Ammon's horn (tissue), 1 donor: ENCODE data around the gene DGCR2.

Experiments used
- DNase-seq: peaks from one replicate; pipeline ENCODE4 v3.0.0-alpha.2; 2016; ENCODE audit warnings: low spot score

DGCR2 gene

GRCh38 chr22:19146215-19146968, 24.2 kb upstream of the DGCR2 start:
- no peak for DNase-seq

- DNase-seq = no peak
Observed at GRCh38 chr22:19143967-19144400, 21.8 kb upstream of the DGCR2 start.

GRCh38 chr22:19143212-19143611, 21.0 kb upstream of the DGCR2 start:
- DNase-seq = no peak

DNA sequence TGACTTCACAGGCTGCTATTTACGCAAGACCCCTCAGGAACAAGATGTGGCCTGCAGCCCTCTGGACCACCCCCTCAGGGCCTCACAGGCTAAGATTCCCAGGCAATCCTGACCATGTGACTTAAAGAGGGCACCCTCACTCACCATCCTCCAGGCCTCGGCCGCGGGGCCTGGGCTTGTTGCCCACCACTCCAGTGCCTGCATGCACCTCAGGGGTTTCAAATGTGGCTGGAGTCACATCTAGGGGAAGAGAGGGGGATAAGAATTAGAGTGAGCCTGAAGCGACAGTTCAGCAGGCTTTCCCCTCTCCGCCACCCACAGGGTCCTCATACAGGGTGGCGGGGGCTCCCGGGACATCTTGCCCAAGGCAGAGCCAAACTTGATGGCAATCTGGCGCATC, 20.2 kb upstream of the DGCR2 start:
- no peak for DNase-seq

DNA sequence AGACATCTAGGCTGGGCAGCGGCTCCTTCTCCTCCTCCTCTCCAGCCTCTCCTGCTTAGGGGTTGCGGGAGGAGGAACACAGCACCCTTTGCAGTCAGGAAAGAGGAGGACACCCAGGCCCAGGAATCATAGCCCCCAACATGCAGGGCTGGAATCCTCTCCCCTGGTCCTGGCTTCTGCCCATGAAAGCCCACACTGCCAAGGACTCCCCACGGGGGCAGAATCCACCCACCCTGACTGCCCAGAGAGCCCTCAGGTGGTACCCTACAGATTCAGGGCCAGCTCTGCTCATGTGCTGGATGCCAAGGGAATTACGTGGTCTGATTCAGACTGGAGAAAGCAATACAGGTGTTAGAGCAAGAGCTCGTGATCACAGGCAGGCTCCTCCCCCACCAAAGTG, 17.8 kb upstream of the DGCR2 start:
- no peak for DNase-seq

DNA sequence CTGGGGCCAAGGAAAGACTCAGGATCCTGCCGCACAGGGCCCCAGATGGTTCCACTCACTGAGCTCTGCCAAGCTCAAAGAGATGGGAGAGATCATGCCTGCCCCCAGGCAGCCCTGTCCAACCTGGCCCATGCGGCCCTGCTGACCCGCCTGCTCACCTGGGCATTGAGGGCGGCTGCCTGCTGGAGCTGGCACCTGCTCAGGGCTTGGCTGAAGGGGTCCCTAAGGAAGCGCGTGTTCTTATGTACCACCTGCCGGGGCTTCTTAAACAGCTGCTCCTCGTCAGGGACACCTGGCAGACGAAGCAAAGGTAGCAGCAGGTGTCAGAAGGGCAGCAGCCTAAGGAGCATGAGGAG, 16.8 kb upstream of the DGCR2 start:
- DNase-seq = no peak

DNA sequence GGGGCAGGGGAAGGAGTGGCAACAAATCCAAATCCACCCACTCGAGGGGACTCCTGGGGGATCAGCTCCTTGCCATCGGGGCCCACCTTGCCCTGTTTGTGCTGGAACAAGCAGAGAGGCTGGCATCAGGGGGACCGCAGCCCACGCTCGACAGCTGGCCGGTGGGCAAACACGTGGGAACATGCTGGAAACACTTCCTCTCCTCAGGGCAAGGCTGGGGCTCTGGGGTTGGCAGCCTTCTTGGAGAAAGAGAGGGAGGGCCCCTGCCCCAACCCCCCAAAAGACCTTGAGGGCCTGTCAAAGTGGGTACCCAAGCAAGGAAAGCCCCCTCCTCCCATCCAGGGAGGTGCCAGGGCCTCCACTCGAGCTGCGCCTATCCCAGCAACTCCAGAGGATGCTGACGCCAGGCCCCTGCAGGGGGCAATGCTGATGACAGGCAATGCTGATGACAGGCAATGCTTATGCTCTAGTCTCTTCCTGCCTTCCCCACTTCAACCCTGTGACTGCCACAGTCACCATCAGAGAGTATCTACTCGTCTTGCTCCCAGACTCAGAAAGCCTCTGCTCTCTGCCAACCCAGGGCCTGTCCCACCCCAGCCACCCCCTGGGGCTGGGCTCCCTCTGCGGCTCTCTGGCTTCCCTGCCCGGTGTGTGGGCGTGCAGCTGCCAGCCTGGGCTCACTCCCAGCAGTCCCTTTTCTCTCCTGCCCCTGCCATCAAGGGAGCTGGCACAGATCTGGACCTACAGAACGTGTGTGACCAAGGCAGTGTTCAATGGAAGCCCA, 16.2 kb upstream of the DGCR2 start:
- no peak for DNase-seq

- DNase-seq = no peak
Observed at GRCh38 chr22:19137384-19138216, 15.4 kb upstream of the DGCR2 start.

DNA sequence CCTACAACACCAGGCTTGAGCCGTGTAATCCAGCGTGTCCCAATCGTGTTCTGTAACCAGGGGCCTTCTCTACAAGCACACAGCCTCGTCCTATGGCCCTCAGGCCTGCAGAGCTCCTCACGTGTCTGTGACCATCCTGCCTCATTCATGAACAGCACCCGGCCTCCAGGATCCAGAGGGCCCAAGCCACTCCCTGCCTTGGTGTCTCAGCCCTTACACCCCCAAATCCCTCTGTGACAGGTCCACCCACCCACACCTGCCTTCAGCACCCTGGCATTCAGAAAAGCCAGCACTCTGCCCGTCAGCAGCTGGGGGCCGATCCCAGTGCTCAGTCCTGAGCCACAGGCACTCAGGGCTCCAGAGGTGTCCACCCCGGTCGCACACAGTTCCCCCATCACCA, 14.7 kb upstream of the DGCR2 start:
- DNase-seq = no peak

DNA sequence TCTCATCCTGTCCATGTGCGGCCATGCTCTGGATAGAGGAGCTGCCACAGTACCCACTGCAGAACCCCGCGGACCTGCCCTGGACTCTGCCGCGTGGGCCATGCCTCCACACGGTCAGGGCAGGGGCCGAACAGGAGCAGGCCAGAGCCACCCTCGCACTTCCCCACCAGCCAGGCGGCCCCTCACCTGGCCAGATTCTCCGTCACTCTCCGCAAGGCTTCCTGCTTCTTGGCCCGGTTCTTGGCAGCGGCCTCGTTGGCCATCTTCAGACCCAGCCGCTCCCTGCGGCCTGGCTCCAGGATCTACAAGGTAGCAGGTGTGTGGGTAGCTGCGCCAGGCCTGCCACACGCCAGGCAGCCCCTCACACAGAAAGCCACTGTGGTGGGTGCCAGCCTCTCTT, 12.7 kb upstream of the DGCR2 start:
- DNase-seq = no peak

DNA sequence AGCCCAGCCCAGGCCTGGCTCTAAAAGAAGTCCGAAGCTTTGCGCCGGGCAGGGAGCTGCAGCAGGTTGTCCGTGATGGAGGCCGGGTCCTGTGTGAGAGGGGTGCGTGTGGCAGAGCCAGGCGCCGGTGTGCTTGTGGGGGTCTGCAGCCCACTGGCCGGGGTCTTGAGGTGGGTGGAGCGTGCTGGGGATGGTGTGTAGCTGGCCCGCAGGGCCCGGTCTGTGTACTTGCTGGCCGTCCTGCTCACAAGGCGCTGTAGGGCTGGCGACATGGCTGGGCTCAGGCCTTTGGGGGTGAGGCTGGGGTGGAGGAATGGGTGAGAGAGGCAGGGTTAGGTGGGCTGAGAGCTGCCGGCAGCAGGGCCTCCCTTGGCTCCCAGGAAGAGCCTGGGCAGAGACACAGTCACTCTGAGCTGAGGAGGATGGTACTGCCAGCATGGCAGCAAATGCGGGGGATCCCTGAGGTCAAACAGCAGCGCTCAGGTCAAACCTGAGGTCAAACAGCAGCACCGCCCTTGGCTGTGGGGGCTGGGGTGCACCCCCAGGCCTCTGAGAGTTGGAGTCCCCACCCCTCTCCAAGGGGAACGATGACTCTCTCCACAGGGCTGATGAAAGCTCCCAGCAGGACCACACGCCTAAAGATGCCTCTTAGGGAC, 12.1 kb upstream of the DGCR2 start:
- no peak for DNase-seq

DNA sequence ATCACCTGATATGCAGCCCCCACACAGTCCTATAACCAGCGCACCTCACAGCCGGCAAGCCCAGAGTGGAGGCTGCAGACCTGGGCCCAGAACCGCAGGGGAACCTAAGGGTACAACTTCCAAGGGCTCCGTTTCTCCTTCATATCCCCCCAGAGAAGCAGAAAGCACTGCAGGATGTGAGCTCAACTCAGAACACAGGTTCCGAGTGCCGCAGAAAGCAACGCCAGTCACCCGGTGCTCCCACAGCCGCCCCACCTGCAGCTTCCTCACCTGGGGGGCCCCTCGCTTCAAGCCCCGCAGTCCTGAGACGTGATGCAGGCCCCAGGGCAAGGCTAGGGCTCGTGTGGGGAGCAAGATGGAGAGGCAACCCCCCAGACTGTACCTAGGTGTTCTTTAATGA, 11.3 kb upstream of the DGCR2 start:
- no peak for DNase-seq

DNA sequence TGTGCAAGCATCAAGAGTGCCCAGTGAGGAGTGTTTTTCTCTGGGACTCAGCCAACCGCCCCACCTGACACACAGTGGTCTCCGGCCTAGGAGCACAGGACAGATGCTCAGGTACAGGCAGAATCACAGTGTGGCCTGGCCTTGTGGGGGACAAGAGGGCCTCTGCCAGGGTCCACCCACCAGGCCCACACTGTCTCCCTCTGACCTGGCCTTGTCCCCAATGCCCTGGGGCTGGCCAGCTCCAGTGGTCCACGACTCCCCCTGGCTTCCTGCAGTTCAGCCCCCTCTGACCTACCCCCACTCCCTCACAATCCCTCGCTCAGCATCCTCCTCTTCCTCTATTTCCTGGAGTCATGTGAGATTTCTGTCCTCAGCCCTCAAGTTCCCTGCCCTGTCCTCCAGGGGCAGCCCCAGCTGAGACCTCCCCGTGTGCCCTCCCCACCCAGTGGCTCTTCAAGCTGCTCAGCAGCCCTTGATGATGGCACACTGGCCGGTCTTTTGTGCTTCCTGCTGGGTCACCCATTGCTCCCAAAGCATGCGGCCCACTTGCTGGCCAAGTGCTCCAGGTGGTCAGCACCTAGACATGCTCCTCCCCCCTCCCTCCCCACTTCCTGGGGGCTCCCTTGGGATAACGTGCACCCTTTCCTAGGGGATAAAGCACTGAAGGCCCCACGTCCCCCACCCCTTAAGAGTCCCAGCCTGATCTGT, 10.6 kb upstream of the DGCR2 start:
- DNase-seq = no peak

DNA sequence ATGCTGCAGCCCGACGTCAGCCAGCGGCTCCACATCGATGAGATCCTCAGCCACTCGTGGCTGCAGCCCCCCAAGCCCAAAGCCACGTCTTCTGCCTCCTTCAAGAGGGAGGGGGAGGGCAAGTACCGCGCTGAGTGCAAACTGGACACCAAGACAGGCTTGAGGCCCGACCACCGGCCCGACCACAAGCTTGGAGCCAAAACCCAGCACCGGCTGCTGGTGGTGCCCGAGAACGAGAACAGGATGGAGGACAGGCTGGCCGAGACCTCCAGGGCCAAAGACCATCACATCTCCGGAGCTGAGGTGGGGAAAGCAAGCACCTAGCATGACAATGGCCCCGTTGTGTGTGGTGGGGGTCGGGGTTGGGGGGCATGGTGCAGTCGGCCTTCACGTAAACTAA, 9.9 kb upstream of the DGCR2 start:
- no peak for DNase-seq

GRCh38 chr22:19131685-19132015, 9.4 kb upstream of the DGCR2 start:
- DNase-seq = no peak

- peak; percentile 49 for DNase-seq
Observed at GRCh38 chr22:19130959-19131684, 8.9 kb upstream of the DGCR2 start, which contains the start of gene TSSK2. Gene TSSK2 (plus strand): TSS chr22:19131308. CDS start chr22:19131400, 92 bp downstream.

GRCh38 chr22:19129871-19130270, 7.7 kb upstream of the DGCR2 start:
- no peak for DNase-seq

DNA sequence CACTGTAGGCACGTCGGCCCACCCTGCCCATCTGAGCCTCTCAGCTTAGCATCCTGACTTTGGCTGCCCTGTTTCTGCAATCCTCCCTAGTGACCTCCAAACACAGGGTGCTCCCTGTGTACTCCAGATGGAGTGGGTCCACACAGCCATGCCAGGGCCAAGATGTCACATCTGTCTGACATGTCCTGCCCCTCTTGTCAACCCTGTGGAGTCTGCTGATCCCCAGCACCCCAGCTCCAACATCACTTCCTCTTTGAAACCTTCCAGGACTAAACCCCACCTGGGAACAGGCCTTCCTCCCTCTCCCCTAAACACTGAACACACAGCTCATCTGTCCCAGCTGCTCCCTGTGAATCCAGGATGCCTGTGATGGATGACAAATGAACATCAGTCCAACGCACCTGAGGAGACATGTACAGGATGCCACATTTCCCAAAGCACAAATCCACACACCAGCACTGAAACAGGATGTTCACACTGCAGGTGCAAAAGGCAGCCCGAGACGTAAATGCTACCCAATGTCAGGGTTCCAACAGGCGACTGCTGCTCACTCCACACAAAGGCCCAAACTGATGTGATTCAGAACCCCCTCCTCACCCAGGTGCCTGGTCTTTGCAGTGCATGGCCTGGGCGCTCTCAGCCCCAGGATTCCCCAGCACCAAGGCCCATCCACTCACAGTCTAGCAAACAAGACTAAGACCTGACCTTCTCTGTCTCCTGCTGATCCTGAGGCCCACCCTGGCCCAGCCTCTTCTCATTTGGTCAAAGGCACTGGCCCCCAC, 6.9 kb upstream of the DGCR2 start:
- DNase-seq = no peak

DNA sequence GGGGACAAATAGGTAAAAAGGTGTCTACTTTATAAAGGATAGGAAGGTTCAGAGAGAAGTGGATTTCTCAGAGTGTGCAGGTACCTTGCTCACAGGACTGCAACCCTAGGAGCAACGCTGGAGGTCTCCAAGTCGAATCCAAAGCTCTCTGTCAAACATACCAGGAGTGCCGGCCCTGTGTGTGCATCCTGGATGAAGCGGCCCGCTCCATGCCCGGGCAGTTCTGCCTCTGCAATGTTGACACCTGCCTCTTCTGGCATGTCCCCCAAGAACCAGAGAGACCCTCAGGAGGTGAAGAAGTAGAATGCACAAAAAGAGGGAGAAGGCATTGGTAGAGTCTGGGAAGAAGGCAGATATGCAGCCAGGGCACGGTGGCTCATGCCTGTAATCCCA, 5.8 kb upstream of the DGCR2 start:
- no peak for DNase-seq

- DNase-seq = no peak
Observed at GRCh38 chr22:19127329-19128008, 5.3 kb upstream of the DGCR2 start.
